Measurements from ENCODE around the gene EBI3.
"Not testable (repeated sequence)": the region's sequence is repeated elsewhere in the genome, so short reads cannot be mapped to it uniquely, and the experiment has no call there.

EBI3 gene

DNA sequence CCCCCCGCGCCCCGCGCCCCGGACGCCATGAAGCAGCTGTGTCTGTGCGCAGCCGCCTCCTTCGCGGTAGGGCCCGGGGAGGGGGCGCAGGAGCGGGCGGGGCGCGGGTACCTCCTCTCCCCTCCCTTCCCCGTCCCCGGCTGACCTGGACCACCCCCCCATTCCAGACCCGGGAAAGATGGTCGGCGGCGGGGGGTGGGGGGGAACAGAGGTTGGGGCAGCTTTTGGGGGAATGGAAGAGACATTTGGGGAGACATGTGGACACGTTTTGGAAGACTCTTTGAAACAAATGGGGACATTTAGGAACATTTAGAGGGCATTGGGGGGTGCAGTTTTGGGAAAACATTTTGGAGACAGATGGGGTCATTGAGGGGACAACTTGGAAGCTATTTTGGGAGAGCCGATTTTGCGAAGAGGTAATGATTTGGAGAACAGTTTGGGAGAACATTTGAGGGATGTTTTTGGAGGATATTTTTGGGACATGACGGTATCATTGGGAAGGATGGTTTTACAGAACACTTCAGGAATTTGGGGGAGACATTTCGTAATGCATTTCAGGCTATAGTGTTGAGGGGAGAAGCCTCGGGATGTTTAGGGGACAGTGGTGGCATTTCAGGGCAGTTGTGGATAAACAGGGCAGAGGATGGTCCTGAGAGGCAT is 30.7 kb upstream of the EBI3 start:
- DNase-seq: peak in 1 of 42 donors; percentile 22
- intact Hi-C loops (cut with DNase I): no loop called here

DNA sequence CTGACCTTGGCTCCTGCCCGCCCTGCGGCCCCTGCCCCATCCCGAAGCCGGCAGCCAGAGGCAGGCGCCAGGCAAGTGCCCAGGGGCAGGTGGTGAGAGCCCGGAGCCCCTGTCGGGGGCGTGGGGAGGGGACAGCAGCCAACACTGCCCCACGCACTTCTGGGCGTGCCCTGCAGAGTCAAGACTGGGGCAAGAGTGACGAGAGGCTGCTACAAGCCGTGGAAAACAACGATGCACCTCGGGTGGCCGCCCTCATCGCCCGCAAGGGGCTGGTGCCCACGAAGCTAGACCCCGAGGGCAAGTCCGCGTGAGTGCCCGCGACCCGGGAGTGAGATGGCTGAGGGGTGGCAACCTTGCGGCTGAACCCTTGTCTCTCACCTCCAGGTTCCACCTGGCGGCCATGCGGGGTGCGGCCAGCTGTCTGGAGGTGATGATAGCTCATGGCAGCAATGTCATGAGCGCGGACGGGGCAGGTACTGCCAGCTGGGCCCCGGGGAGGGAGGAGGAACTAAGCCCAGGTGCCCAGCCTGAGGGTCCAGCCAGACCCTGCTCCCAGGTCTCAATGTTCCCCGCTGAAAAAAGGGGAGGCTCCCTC is 29.5 kb upstream of the EBI3 start:
- intact Hi-C loops (cut with DNase I): no loop called here
- no peak for DNase-seq

- intact Hi-C loops (cut with DNase I): no loop called here
- no peak for DNase-seq
Observed at GRCh38 chr19:4200940-4201542, 28.3 kb upstream of the EBI3 start.

GRCh38 chr19:4201798-4202197 is 27.5 kb upstream of the EBI3 start:
- intact Hi-C loops (cut with DNase I): no loop called here
- no peak for DNase-seq

- DNase-seq: no peak
- intact Hi-C loops (cut with DNase I): no loop called here
Observed at GRCh38 chr19:4206818-4207484, 22.4 kb upstream of the EBI3 start.

GRCh38 chr19:4208385-4209094 is 20.8 kb upstream of the EBI3 start:
- intact Hi-C loops (cut with DNase I): no loop called here

GRCh38 chr19:4210166-4210731 is 19.1 kb upstream of the EBI3 start:
- intact Hi-C loops (cut with DNase I): no loop called here
- DNase-seq: no peak

More at GRCh38 chr19:4208385-4209094, 20.8 kb upstream of the EBI3 start:
- DNase-seq: no peak

- no peak for DNase-seq
- intact Hi-C loops (cut with DNase I): no loop called here
Observed at GRCh38 chr19:4213116-4213515, 16.2 kb upstream of the EBI3 start.

- intact Hi-C loops (cut with DNase I): no loop called here
- no peak for DNase-seq
Observed at GRCh38 chr19:4215807-4216206, 13.5 kb upstream of the EBI3 start.

GRCh38 chr19:4216846-4217245 is 12.5 kb upstream of the EBI3 start:
- DNase-seq: no peak
- intact Hi-C loops (cut with DNase I): no loop called here

GRCh38 chr19:4217429-4218264 is 11.7 kb upstream of the EBI3 start:
- intact Hi-C loops (cut with DNase I): no loop called here
- no peak for DNase-seq

- DNase-seq; intact Hi-C loops (cut with DNase I): not testable (repeated sequence)
Observed at GRCh38 chr19:4218523-4218922, 10.8 kb upstream of the EBI3 start.

DNA sequence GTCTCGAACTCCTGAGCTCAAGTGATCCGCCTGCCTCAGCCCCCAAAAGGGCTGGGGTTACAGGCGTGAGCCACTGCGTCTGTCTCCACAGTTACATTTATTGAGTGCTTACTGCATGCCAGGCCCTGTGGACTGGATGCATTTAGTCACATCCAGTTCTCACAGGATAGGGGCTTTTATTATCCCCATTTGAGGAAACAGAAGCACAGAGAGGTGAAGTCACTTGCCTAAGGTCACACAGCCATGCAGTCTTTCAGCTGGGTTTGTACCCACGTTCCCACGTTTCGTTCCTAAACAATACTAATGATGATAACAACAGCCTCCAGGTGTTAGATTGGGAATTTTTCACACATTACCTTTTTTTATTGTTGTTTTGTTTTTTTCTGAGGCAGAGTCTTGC is 9.1 kb upstream of the EBI3 start:
- intact Hi-C loops (cut with DNase I): no loop called here
- no peak for DNase-seq

DNA sequence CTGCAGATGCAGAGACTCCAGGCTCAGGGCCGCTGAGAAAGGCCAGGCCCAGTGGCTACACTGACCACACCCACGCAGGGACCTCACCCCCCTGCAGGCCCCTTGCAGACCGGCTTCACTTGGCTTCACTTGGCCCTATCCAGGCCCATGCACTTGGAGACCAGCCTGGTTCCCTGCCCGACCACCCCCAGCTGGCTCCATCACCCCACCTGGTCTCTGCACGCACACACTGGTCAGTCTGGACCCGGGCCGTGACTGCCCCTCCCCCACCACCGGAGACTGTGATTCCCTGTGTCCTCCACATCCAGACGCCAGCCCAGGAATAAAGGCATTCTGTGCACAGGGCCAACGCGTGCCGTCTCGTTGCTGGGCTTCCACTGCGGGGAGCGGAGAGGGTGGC is 4.9 kb upstream of the EBI3 start:
- DNase-seq: peak in 25 of 42 donors; percentile 11 to 58 (median 27)

GRCh38 chr19:4225885-4226284 is 3.4 kb upstream of the EBI3 start:
- intact Hi-C loops (cut with DNase I): no loop called here

More for the DNA sequence above, 4.9 kb upstream of the EBI3 start:
- intact Hi-C loops (cut with DNase I): no loop called here

GRCh38 chr19:4227771-4228170 is 1.6 kb upstream of the EBI3 start:
- intact Hi-C loops (cut with DNase I): no loop called here
- DNase-seq: no peak

More at GRCh38 chr19:4225885-4226284, 3.4 kb upstream of the EBI3 start:
- no peak for DNase-seq

DNA sequence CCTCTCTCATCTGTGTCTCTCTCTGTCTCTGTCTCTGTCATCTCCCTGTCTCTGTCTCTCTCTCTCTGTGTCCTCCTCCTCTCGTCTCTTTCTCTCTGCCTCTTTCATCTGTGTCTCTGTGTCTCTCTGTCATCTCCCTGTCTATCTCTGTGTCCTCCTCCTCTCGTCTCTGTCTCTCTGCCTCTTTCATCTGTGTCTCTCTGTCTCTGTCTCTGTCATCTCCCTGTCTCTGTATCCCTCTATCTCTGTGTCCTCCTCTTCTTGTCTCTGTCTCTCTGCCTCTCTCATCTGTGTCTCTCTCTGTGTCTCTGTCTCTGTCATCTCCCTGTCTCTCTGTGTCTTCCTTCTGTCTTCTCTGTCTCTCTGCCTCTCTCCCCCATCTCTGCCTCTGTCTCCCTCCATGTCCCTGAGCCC is 551 bp upstream of the EBI3 start:
- no peak for DNase-seq
- intact Hi-C loops (cut with DNase I): no loop called here

DNA sequence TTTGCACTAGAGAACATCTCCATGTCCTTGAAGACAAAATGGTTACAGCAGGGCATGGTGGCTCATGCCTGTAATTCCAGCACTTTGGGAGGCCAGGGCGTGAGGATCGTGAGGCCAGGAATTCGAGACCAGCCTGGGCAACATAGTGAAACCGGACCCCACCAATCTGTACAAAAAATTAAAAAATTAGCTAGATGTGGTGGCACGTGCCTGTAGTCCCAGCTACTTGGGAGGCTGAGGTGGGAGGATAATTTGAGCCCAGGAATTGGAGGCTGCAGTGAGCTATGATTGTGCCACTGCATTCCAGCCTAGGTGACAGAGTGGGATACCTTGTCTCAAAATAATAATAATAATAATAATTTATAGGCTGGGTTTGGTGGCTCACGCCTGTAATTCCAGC is 914 bp downstream of the EBI3 start:
- DNase-seq; intact Hi-C loops (cut with DNase I): not testable (repeated sequence)

All from head of caudate nucleus (tissue), 42 donors.